ENCODE data around the gene EMID1.

DNA sequence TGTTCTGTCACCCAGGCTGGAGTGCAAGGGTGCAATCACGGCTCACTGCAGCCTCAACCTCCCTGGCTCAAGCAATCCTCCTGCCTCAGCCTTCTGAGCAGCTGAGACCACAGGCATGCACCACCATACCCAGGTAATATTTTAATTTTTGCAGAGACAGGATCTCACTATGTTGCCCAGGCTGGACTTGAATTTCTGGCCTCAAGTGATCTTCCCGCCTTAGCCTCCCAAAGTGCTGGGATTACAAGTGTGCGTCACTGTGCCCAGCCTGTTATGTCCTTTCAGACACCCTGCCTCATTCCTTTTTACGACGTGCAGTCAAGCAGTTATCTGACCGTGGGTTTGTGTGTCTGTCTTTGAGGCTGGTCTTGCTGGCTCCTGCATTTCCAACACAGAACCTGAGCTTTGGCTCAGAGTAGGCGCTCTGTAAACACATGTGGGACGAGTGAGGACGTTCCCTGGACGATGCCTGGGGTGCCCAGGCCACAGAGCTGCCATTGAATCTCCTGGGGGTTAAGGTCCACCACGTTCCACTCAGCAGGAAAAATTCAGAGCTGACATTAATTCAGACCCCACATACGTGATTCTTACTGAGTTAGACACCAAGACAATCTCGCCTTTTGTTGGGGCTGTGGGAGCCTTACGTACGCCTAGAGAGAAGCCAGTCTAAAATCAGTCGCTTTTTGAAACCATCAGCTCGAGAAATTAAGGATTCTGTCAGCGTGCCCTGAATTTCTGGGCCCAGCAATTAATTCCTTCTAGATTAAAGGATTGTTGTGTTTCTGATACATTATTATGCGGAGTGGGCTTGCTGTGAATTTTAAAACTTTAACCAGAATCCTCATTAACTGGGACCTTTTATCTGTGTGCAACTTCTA, 21.5 kb upstream of the EMID1 start:
- TF ChIP-seq, protein P1, sequence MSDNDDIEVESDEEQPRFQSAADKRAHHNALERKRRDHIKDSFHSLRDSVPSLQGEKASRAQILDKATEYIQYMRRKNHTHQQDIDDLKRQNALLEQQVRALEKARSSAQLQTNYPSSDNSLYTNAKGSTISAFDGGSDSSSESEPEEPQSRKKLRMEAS (IDR thresholded peaks at IDR 0.05; ENCODE audit: low read depth, low read length): no peak
- TF ChIP-seq, protein P2, sequence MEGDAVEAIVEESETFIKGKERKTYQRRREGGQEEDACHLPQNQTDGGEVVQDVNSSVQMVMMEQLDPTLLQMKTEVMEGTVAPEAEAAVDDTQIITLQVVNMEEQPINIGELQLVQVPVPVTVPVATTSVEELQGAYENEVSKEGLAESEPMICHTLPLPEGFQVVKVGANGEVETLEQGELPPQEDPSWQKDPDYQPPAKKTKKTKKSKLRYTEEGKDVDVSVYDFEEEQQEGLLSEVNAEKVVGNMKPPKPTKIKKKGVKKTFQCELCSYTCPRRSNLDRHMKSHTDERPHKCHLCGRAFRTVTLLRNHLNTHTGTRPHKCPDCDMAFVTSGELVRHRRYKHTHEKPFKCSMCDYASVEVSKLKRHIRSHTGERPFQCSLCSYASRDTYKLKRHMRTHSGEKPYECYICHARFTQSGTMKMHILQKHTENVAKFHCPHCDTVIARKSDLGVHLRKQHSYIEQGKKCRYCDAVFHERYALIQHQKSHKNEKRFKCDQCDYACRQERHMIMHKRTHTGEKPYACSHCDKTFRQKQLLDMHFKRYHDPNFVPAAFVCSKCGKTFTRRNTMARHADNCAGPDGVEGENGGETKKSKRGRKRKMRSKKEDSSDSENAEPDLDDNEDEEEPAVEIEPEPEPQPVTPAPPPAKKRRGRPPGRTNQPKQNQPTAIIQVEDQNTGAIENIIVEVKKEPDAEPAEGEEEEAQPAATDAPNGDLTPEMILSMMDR (IDR thresholded peaks at IDR 0.05; ENCODE audit: low read depth, low read length): no peak

All from NB4 (cell line).